ENCODE results near the gene ZNF286A.

- TF ChIP-seq CTCF (IDR thresholded peaks at IDR 0.05), result no peak
- no peak for TF ChIP-seq POLR2AphosphoS5 (IDR thresholded peaks at IDR 0.05)
- TF ChIP-seq POLR2A (IDR thresholded peaks at IDR 0.05), result no peak
Measured at GRCh38 chr17:15654886-15655561, 44.5 kb upstream of the ZNF286A start.
